ENCODE measurements around the gene ROGDI.
A peak's percentile ranks its signal among the peaks of the same experiment; 100 is the strongest.

ROGDI gene

GRCh38 chr16:4814046-4814445 is 11.6 kb upstream of the ROGDI start:
- no peak for DNase-seq (ENCODE audit: low read depth, low spot score)

GRCh38 chr16:4813251-4814003 is 11.0 kb upstream of the ROGDI start:
- DNase-seq (ENCODE audit: low read depth, low spot score), result no peak

- no peak for DNase-seq (ENCODE audit: low read depth, low spot score)
These were observed 9.3 kb upstream of the ROGDI start for GRCh38 chr16:4811773-4812172.

- DNase-seq (ENCODE audit: low read depth, low spot score), result no peak
These were observed 8.8 kb upstream of the ROGDI start for GRCh38 chr16:4811242-4811641.

- no peak for DNase-seq (ENCODE audit: low read depth, low spot score)
These were observed 3.8 kb upstream of the ROGDI start for GRCh38 chr16:4806280-4806679.

GRCh38 chr16:4805231-4805630 is 2.8 kb upstream of the ROGDI start:
- DNase-seq (ENCODE audit: low read depth, low spot score), result no peak

- no peak for DNase-seq (ENCODE audit: low read depth, low spot score)
These were observed 1.7 kb upstream of the ROGDI start for GRCh38 chr16:4803898-4804762.

GRCh38 chr16:4803401-4803844 is 990 bp upstream of the ROGDI start:
- DNase-seq (ENCODE audit: low read depth, low spot score), result no peak

- DNase-seq (ENCODE audit: low read depth, low spot score), result peak; percentile 77
These were observed 340 bp upstream of the ROGDI start for GRCh38 chr16:4802659-4803287.

- no peak for DNase-seq (ENCODE audit: low read depth, low spot score)
These were observed 1.1 kb downstream of the ROGDI start for GRCh38 chr16:4801051-4801961.

GRCh38 chr16:4800290-4801041 is 2.0 kb downstream of the ROGDI start:
- no peak for DNase-seq (ENCODE audit: low read depth, low spot score)

GRCh38 chr16:4799171-4799855 is 3.1 kb downstream of the ROGDI start:
- no peak for DNase-seq (ENCODE audit: low read depth, low spot score)

- DNase-seq (ENCODE audit: low read depth, low spot score), result no peak
These were observed 4.0 kb downstream of the ROGDI start for GRCh38 chr16:4798456-4798855.

GRCh38 chr16:4797805-4798252 is 4.6 kb downstream of the ROGDI start:
- DNase-seq (ENCODE audit: low read depth, low spot score), result no peak

- no peak for DNase-seq (ENCODE audit: low read depth, low spot score)
These were observed 5.2 kb downstream of the ROGDI start for GRCh38 chr16:4796982-4797804.

- DNase-seq (ENCODE audit: low read depth, low spot score), result no peak
These were observed 6.4 kb downstream of the ROGDI start for GRCh38 chr16:4795828-4796572.

GRCh38 chr16:4795181-4795827 is 7.1 kb downstream of the ROGDI start, which contains the start of gene SMIM22:
SMIM22 (plus strand) TSS chr16:4795369; CDS start chr16:4795735, 366 bp downstream.
- no peak for DNase-seq (ENCODE audit: low read depth, low spot score)

Measured in activated CD4-positive, CD25-positive, alpha-beta regulatory T cell treated with anti-CD3 and anti-CD28 coated beads, Interleukin-2, amount 50 U/mL, for 16 hours (primary cell).